ENCODE results near the gene FARP1.

DNA sequence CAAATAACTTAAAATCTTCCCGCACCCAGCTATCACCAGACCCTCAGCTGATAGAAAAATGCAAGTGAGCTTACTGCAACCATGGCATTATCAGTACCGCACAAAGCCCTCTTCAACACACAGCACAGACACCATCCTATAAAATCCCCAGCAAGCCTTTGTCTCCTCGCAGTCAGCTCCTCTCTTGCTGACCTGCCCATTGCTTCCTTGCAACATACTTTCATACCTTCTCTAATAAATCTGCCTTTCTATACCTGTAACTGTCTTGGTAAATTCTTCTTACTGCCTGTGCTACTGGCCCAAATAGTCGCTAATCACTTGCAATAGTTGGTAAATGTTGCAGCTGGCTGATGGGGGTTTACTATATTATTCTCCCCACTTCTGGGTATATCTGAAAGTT is 43.3 kb upstream of the FARP1 start:
- no peak for TF ChIP-seq CTCF (conservative IDR thresholded peaks at IDR 0.05; ENCODE audit: low read length)
- no peak for TF ChIP-seq EZH2phosphoT487 (IDR thresholded peaks at IDR 0.05; ENCODE audit: borderline replicate concordance, low read depth, low read length)
